ENCODE data around the gene LYZ.

Gene LYZ

GRCh38 chr12:69386921-69387320, 38.7 kb downstream of the LYZ start:
- no peak for DNase-seq (ENCODE audit: low spot score)

- DNase-seq (ENCODE audit: low spot score): no peak
Observed at GRCh38 chr12:69388371-69388770, 40.2 kb downstream of the LYZ start.

GRCh38 chr12:69389831-69390230, 41.6 kb downstream of the LYZ start:
- DNase-seq (ENCODE audit: low spot score): no peak

- no peak for DNase-seq (ENCODE audit: low spot score)
Observed at GRCh38 chr12:69392179-69392928, 44.2 kb downstream of the LYZ start.

GRCh38 chr12:69396041-69396440, 47.9 kb downstream of the LYZ start:
- DNase-seq (ENCODE audit: low spot score): no peak

GRCh38 chr12:69396963-69397362, 48.8 kb downstream of the LYZ start:
- DNase-seq (ENCODE audit: low spot score): no peak

- DNase-seq (ENCODE audit: low spot score): no peak
Observed at GRCh38 chr12:69397978-69398377, 49.8 kb downstream of the LYZ start.

GRCh38 chr12:69401940-69402339, 53.8 kb downstream of the LYZ start:
- DNase-seq (ENCODE audit: low spot score): no peak
